HEK293 (cell line): ENCODE data around the gene SEPTIN5.

Experiments used
- KLF17 ChIP-seq: fragments of 450-650 bp; formaldehyde crosslinking; IDR thresholded peaks from 2 replicates; pipeline ENCODE4 v1.5.1; 2016; ENCODE audit warnings: missing biosample characterization, missing genetic modification characterization
- RBAK ChIP-seq: fragments of 450-650 bp; formaldehyde crosslinking; IDR thresholded peaks from 2 replicates; pipeline ENCODE4 v1.5.1; 2016; ENCODE audit warnings: missing biosample characterization, missing genetic modification characterization
- SCRT1 ChIP-seq: fragments of 450-650 bp; formaldehyde crosslinking; IDR thresholded peaks from 2 replicates; pipeline ENCODE4 v1.5.1; 2016; ENCODE audit warnings: missing biosample characterization, missing genetic modification characterization, borderline replicate concordance
- SP2 ChIP-seq: fragments of 450-650 bp; formaldehyde crosslinking; IDR thresholded peaks from 2 replicates; pipeline ENCODE4 v1.5.1; 2016; ENCODE audit warnings: missing biosample characterization, missing genetic modification characterization
- SP7 ChIP-seq: fragments of 450-650 bp; formaldehyde crosslinking; IDR thresholded peaks from 2 replicates; pipeline ENCODE4 v1.5.1; 2016; ENCODE audit warnings: missing biosample characterization, missing genetic modification characterization
- ZBTB17 ChIP-seq: fragments of 450-650 bp; formaldehyde crosslinking; IDR thresholded peaks from 2 replicates; pipeline ENCODE4 v1.5.1; 2016; ENCODE audit warnings: missing biosample characterization, missing genetic modification characterization
- ZBTB8A ChIP-seq: fragments of 450-650 bp; formaldehyde crosslinking; IDR thresholded peaks from 2 replicates; pipeline ENCODE4 v1.5.1; 2016; ENCODE audit warnings: missing biosample characterization, missing genetic modification characterization
- ZIC2 ChIP-seq: fragments of 450-650 bp; formaldehyde crosslinking; IDR thresholded peaks from 2 replicates; pipeline ENCODE4 v1.5.1; 2016; ENCODE audit warnings: missing biosample characterization, missing genetic modification characterization
- ZNF10 ChIP-seq: fragments of 450-650 bp; formaldehyde crosslinking; IDR thresholded peaks from 2 replicates; pipeline ENCODE4 v1.5.1; 2017; ENCODE audit warnings: missing biosample characterization, missing genetic modification characterization
- ZNF112 ChIP-seq: fragments of 450-650 bp; formaldehyde crosslinking; IDR thresholded peaks from 2 replicates; pipeline ENCODE4 v1.5.0; 2017; ENCODE audit warnings: missing biosample characterization, missing genetic modification characterization
- ZNF148 ChIP-seq: fragments of 450-650 bp; formaldehyde crosslinking; IDR thresholded peaks from 2 replicates; pipeline ENCODE4 v1.5.0; 2017; ENCODE audit warnings: missing biosample characterization, missing genetic modification characterization, borderline replicate concordance
- ZNF221 ChIP-seq: fragments of 450-650 bp; formaldehyde crosslinking; IDR thresholded peaks from 2 replicates; pipeline ENCODE4 v1.5.1; 2017; ENCODE audit warnings: missing biosample characterization, missing genetic modification characterization, borderline replicate concordance
- ZNF335 ChIP-seq: fragments of 450-650 bp; formaldehyde crosslinking; conservative IDR thresholded peaks from 2 replicates; pipeline ENCODE4 v1.5.1; 2016; ENCODE audit warnings: missing biosample characterization, missing genetic modification characterization
- ZNF391 ChIP-seq: fragments of 450-650 bp; formaldehyde crosslinking; IDR thresholded peaks from 2 replicates; pipeline ENCODE4 v1.5.1; 2016; ENCODE audit warnings: low read depth, missing biosample characterization, missing genetic modification characterization, borderline replicate concordance
- ZNF549 ChIP-seq: fragments of 450-650 bp; IDR thresholded peaks from 2 replicates; pipeline ENCODE4 v1.5.1; 2018; ENCODE audit warnings: missing biosample characterization, missing genetic modification characterization, mild to moderate bottlenecking, inconsistent platforms, moderate library complexity
- ZNF624 ChIP-seq: fragments of 450-650 bp; formaldehyde crosslinking; IDR thresholded peaks from 2 replicates; pipeline ENCODE4 v1.5.1; 2017; ENCODE audit warnings: missing biosample characterization, missing genetic modification characterization
- ZNF660 ChIP-seq: fragments of 450-650 bp; IDR thresholded peaks from 2 replicates; pipeline ENCODE4 v1.5.1; 2018; ENCODE audit warnings: missing biosample characterization, mild to moderate bottlenecking, missing genetic modification characterization
- ZSCAN23 ChIP-seq: fragments of 450-650 bp; formaldehyde crosslinking; IDR thresholded peaks from 2 replicates; pipeline ENCODE4 v1.5.1; 2016; ENCODE audit warnings: missing biosample characterization, missing genetic modification characterization
- TF ChIP-seq, protein P1 (sequence below): fragments of 450-650 bp; formaldehyde crosslinking; IDR thresholded peaks from 2 replicates; pipeline ENCODE4 v1.5.1; 2016; ENCODE audit warnings: missing biosample characterization, missing genetic modification characterization
- TF ChIP-seq, protein P2 (sequence below): fragments of 450-650 bp; formaldehyde crosslinking; optimal IDR thresholded peaks from 2 replicates; pipeline ENCODE3; 2016; ENCODE audit warnings: missing biosample characterization, mild to moderate bottlenecking, missing genetic modification characterization
- TF ChIP-seq, protein P3 (sequence below): fragments of 450-650 bp; formaldehyde crosslinking; IDR thresholded peaks from 2 replicates; pipeline ENCODE4 v1.5.1; 2016; ENCODE audit warnings: missing biosample characterization, missing genetic modification characterization
- TF ChIP-seq, protein P4 (sequence below): fragments of 450-650 bp; formaldehyde crosslinking; IDR thresholded peaks from 2 replicates; pipeline ENCODE4 v1.5.1; 2017; ENCODE audit warnings: missing biosample characterization, missing genetic modification characterization

Gene SEPTIN5

GRCh38 chr22:19756288-19757128 lies 42.2 kb downstream of the SEPTIN5 start (continued):
- TF ChIP-seq KLF17 (tag by site-specific recombination): peak; percentile 75; the same call in 1 of the 2 replicates
- no peak for TF ChIP-seq ZNF221 (tag by site-specific recombination)
- TF ChIP-seq ZNF112 (tag by site-specific recombination): no peak
- no peak for TF ChIP-seq ZNF660 (tag by site-specific recombination)
- peak; percentile 39; the same call in 1 of the 2 replicates for TF ChIP-seq ZBTB17 (tag by site-specific recombination)
- TF ChIP-seq ZNF391: no peak
- no peak for TF ChIP-seq ZNF10 (tag by site-specific recombination)
- TF ChIP-seq ZIC2: peak; percentile 92
- no peak for TF ChIP-seq ZNF624 (tag by site-specific recombination)
- TF ChIP-seq ZBTB8A: peak; percentile 89
- TF ChIP-seq, protein P1, sequence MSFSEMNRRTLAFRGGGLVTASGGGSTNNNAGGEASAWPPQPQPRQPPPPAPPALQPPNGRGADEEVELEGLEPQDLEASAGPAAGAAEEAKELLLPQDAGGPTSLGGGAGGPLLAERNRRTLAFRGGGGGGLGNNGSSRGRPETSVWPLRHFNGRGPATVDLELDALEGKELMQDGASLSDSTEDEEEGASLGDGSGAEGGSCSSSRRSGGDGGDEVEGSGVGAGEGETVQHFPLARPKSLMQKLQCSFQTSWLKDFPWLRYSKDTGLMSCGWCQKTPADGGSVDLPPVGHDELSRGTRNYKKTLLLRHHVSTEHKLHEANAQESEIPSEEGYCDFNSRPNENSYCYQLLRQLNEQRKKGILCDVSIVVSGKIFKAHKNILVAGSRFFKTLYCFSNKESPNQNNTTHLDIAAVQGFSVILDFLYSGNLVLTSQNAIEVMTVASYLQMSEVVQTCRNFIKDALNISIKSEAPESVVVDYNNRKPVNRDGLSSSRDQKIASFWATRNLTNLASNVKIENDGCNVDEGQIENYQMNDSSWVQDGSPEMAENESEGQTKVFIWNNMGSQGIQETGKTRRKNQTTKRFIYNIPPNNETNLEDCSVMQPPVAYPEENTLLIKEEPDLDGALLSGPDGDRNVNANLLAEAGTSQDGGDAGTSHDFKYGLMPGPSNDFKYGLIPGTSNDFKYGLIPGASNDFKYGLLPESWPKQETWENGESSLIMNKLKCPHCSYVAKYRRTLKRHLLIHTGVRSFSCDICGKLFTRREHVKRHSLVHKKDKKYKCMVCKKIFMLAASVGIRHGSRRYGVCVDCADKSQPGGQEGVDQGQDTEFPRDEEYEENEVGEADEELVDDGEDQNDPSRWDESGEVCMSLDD (tag by site-specific recombination): peak; percentile 55
- TF ChIP-seq, protein P2, sequence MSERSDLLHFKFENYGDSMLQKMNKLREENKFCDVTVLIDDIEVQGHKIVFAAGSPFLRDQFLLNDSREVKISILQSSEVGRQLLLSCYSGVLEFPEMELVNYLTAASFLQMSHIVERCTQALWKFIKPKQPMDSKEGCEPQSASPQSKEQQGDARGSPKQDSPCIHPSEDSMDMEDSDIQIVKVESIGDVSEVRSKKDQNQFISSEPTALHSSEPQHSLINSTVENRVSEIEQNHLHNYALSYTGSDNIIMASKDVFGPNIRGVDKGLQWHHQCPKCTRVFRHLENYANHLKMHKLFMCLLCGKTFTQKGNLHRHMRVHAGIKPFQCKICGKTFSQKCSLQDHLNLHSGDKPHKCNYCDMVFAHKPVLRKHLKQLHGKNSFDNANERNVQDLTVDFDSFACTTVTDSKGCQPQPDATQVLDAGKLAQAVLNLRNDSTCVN: peak; percentile 78
- TF ChIP-seq ZSCAN23 (tag by site-specific recombination): no peak
- TF ChIP-seq ZNF335: no peak; the same call in 1 of the 2 replicates
- TF ChIP-seq, protein P3, sequence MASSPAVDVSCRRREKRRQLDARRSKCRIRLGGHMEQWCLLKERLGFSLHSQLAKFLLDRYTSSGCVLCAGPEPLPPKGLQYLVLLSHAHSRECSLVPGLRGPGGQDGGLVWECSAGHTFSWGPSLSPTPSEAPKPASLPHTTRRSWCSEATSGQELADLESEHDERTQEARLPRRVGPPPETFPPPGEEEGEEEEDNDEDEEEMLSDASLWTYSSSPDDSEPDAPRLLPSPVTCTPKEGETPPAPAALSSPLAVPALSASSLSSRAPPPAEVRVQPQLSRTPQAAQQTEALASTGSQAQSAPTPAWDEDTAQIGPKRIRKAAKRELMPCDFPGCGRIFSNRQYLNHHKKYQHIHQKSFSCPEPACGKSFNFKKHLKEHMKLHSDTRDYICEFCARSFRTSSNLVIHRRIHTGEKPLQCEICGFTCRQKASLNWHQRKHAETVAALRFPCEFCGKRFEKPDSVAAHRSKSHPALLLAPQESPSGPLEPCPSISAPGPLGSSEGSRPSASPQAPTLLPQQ (tag by site-specific recombination): no peak
- no peak for TF ChIP-seq ZNF549 (tag by site-specific recombination)
- peak; percentile 33 for TF ChIP-seq SP7 (tag by site-specific recombination)
- no peak for TF ChIP-seq RBAK (tag by site-specific recombination)
- TF ChIP-seq SCRT1 (tag by site-specific recombination): no peak
- TF ChIP-seq SP2 (tag by site-specific recombination): peak; percentile 50
- TF ChIP-seq, protein P4, sequence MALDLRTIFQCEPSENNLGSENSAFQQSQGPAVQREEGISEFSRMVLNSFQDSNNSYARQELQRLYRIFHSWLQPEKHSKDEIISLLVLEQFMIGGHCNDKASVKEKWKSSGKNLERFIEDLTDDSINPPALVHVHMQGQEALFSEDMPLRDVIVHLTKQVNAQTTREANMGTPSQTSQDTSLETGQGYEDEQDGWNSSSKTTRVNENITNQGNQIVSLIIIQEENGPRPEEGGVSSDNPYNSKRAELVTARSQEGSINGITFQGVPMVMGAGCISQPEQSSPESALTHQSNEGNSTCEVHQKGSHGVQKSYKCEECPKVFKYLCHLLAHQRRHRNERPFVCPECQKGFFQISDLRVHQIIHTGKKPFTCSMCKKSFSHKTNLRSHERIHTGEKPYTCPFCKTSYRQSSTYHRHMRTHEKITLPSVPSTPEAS (tag by site-specific recombination): no peak
- TF ChIP-seq ZNF148 (tag by site-specific recombination): no peak
